Lower lobe of right lung (tissue), 2 donors: Measurements from ENCODE around the gene TTLL11. TPM values are rescaled to one million over a fixed set of nuclear protein-coding genes. Genes with fewer than 3 reads are reported as not detected.

Experiments used
- ATAC-seq, 2 donors: fragments of 200-7000 bp; cut with Tn5 transposase; one replicate each; pipeline ENCODE4 v1.9.1; 2020 to 2022; ENCODE audit warnings: mild to moderate bottlenecking in 2 of 2, moderate library complexity in 2 of 2
- DNase-seq: peaks from one replicate; pipeline ENCODE4 v3.0.0-alpha.2; 2020
- H3K27ac ChIP-seq: fragments of 200-600 bp; one replicate; pipeline ENCODE4 v1.8.0; 2022
- H3K27me3 ChIP-seq: fragments of 200-600 bp; one replicate; pipeline ENCODE4 v1.8.0; 2022; ENCODE audit warnings: low read depth
- H3K36me3 ChIP-seq: fragments of 200-600 bp; one replicate; pipeline ENCODE4 v1.8.0; 2022; ENCODE audit warnings: mild to moderate bottlenecking
- H3K4me1 ChIP-seq: fragments of 200-600 bp; one replicate; pipeline ENCODE4 v1.8.0; 2022
- H3K4me3 ChIP-seq: fragments of 200-600 bp; one replicate; pipeline ENCODE4 v1.8.0; 2022; ENCODE audit warnings: mild to moderate bottlenecking
- H3K9me3 ChIP-seq: fragments of 200-600 bp; one replicate; pipeline ENCODE4 v1.8.0; 2022
- CTCF ChIP-seq: fragments of 200-600 bp; IDR thresholded peaks from one replicate; pipeline ENCODE4 v1.8.0; 2022; ENCODE audit warnings: antibody characterized with exemption, mild to moderate bottlenecking
- intact Hi-C: fragments of 100-400 bp; cut with DNase I; formaldehyde crosslinking; loops from one replicate; pipeline ENCODE4 v1.11.0; 2022
- total RNA-seq: library from RNA; stranded (reverse); fragmentation: NEBNext Ultra II Directional; extraction: Animal tissue kit (Norgen Biotek cat#: 25700); gene quantifications from one replicate; pipeline ENCODE4 v1.2.1, GENCODE V29; 2021
- donor health status: DM: no; HTN: yes; CAD: no; lungs with severe emphysema.

Gene TTLL11
- total RNA-seq, 1 donor from 2014 or later = 11.7 TPM

- H3K9me3 ChIP-seq = no peaks in the 10 kb centered on the region
- no peak overlapping the region for H3K27ac ChIP-seq
- intact Hi-C loops = no loop called here
- H3K4me1 ChIP-seq = no peaks in the 10 kb centered on the region
- no peak for TF ChIP-seq CTCF
- DNase-seq = no peak
- ATAC-seq = no peak
- H3K36me3 ChIP-seq = no peaks in the 10 kb centered on the region
- H3K27me3 ChIP-seq = no peaks in the 10 kb centered on the region
- H3K4me3 ChIP-seq = no peak overlapping the region
These were observed 179.0 kb downstream of the TTLL11 start for GRCh38 chr9:121914017-121914595.

DNA sequence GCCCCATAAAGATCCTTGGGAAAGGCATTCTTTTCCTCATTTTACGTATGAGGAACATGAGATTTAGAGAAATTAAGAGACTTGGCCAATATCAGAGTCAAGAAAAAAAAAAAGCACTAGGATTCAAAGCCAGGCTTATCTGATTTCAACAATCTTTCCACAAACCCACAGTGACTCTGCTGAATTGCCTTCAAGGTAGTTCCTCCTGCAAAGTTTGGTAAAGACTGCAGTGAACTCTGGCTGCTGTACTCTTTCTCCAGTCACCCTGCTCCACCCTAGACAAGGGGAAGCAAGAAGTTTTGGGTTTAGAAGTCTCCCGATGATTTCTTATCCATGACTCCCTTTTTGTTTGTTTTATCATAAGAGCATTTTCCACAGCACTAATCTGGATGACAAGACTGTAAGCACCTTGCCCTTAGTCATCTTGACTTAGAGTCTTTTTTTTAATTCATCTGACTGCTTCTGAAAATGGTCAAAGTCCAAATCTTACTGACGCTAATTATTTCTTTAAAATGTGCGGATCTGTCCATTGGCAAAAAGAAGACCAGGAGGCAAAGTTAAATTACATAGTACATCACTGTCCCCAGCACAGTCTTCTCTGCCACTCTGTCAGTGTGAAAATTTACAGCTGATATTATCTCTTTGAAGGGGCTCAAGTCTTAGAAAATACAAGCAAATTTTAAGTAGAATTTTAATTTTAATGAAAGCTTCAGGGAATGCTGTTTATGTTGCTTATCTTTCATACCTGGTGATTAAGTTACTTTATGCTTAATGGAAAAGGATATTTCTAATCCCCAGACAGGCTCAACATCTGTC is 180.1 kb downstream of the TTLL11 start:
- no peaks in the 10 kb centered on the region for H3K36me3 ChIP-seq
- H3K4me1 ChIP-seq = no peaks in the 10 kb centered on the region
- intact Hi-C loops = no loop called here
- no peak for TF ChIP-seq CTCF
- DNase-seq (no peak), ATAC-seq (peak; percentile 46 to 66)
- no peak overlapping the region for H3K27ac ChIP-seq
- no peak overlapping the region for H3K4me3 ChIP-seq
- H3K27me3 ChIP-seq = no peaks in the 10 kb centered on the region
- H3K9me3 ChIP-seq = no peaks in the 10 kb centered on the region

- no peaks in the 10 kb centered on the region for H3K9me3 ChIP-seq
- no peak overlapping the region for H3K27ac ChIP-seq
- no peaks in the 10 kb centered on the region for H3K36me3 ChIP-seq
- H3K4me1 ChIP-seq = peaks cover 6% of the 10 kb centered on the region
- ATAC-seq (no peak), DNase-seq (no peak)
- TF ChIP-seq CTCF = no peak
- no peaks in the 10 kb centered on the region for H3K27me3 ChIP-seq
- intact Hi-C loops = no loop called here
- H3K4me3 ChIP-seq = no peak overlapping the region
These were observed 182.5 kb downstream of the TTLL11 start for GRCh38 chr9:121910491-121911040.

DNA sequence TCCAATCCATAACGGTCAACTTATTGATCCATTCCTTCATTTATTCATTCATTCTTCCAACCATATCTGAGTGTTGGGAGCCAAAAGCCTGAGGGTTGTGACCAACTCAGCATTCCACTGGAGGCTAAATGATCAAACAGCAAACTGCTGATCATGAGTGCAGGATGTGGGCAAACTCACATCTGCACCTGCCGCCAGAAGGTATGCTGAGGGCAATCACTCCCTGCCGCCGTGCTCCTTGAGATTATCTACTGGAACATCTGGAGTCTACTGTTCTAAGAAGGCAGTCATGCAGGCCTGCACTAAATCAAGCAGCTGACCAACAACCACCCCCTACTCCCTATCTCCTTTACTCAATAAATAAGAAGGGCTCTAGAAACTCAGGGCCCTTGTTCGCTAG is 184.0 kb downstream of the TTLL11 start:
- H3K4me3 ChIP-seq = no peak overlapping the region
- H3K9me3 ChIP-seq = no peaks in the 10 kb centered on the region
- H3K36me3 ChIP-seq = no peaks in the 10 kb centered on the region
- peaks cover 6% of the 10 kb centered on the region for H3K4me1 ChIP-seq
- intact Hi-C loops = no loop called here
- ATAC-seq = no peak
- no peak for DNase-seq
- TF ChIP-seq CTCF = no peak
- no peak overlapping the region for H3K27ac ChIP-seq
- H3K27me3 ChIP-seq = no peaks in the 10 kb centered on the region

- intact Hi-C loops = no loop called here
These were observed 186.8 kb downstream of the TTLL11 start for GRCh38 chr9:121906074-121906870.

More at GRCh38 chr9:121906074-121906870, 186.8 kb downstream of the TTLL11 start:
- no peaks in the 10 kb centered on the region for H3K27me3 ChIP-seq
- no peak overlapping the region for H3K4me3 ChIP-seq
- no peaks in the 10 kb centered on the region for H3K9me3 ChIP-seq
- H3K27ac ChIP-seq = no peak overlapping the region
- H3K36me3 ChIP-seq = no peaks in the 10 kb centered on the region
- TF ChIP-seq CTCF = no peak
- peaks cover 6% of the 10 kb centered on the region for H3K4me1 ChIP-seq
- DNase-seq (no peak), ATAC-seq (no peak)
